Umbilical cord (tissue), 2 donors: Measurements from ENCODE around the gene MSANTD1. TPM values are rescaled to one million over a fixed set of nuclear protein-coding genes. Genes with fewer than 3 reads are reported as not detected.
A peak's percentile ranks its signal among the peaks of the same experiment; 100 is the strongest.

Experiments
- DNase-seq: peaks from one replicate; pipeline ENCODE4 v3.0.0-alpha.2; 2015; ENCODE audit warnings: low spot score
- total RNA-seq: library from RNA; depleted of rRNA; stranded (reverse); fragments of >200 nt; gene quantifications from one replicate; pipeline ENCODE4 v1.2.3, GENCODE V29; 2014; ENCODE audit warnings: low replicate concordance; ENCODE audit not compliant: insufficient read depth

MSANTD1 gene
- total RNA-seq, 1 donor from 2014 or later = 10.6 TPM

DNA sequence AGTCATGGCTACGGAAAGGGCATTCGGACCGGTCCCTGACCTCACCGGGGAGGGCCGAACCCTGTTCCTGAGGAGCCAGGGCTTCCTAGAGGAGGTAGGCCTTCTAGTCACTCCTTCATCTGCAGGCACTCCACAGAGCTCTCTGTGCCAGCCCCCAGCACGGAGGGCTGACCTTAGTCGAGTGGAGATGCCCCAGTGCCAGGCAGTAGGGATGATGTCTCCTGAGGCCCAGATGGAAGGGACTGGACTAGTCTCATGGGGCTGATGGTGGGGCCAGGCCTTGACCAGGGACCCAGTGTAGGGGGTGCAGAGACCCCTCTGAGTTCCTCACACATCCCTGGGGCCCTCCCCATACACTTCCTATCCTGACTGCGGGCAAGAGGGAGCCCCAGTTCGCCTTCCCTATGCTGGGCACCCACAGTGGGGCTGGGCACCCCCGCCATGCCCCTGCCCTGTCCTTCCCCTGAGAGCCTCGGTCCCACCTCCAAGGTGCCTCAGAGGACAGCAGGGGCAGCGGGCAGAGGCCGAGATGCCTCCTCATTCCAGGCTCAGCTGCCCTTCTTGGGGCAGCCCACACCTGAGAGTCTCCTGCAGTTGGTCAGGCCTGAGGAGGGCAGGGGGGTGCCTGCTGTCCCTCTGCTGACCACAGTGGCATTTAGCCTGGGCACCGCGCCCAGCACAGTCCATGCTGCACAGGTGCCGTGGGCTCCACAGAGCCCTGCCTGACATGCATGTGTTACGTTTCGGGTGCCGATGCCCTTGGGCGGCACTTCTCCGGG lies 1.4 kb upstream of the MSANTD1 start:
- no peak for DNase-seq

DNA sequence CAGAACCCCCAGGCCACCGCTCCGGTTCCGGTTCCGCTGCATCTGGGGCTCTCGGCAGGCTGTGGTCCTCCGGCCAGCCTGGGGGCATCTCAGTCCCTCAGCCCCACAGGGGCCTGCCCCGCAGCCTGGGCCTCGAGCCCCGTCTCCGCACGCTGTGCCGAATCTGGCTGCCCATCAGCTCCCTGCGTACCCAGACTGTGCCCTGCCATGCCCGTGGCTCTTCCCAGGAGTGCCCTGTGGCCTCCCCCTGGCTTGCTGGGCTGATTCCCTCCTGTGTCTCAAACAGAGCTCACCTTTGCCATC lies 830 bp upstream of the MSANTD1 start:
- DNase-seq = no peak

DNA sequence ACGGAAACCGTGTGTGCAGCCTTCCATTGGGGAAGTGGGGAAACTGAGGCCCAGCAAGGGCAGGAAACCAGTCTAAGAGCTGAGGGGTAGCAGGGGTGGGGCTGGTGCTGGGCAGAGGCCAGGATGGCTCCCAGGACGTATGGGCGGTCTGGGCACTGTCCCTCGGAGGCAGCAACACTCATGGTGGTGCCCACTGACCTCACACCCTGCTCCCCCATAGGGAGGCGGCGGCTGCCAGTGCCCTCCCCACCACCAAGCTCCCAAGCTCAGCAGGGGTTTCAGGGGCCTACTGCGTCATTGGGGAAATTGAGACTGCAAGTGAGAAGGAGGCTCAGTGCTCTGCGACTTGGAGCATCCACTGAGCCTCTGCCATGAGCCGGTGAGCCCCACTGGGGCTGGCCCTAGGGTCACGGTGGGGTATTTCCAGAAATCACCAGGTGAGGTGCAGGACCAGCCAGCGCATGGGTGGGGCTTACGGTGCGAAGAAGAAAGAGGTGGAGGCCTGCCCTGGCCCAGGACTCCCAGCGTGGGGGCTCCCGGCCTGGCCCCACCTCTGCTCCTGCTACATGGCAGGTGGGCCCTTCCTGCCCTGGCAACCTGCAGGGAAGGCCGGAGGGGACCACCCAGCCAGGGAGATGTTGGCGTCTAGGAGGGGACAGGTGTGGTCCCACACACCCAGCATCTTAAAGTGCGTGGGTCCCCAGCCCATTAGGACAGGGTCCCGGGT lies 915 bp downstream of the MSANTD1 start:
- DNase-seq = no peak

DNA sequence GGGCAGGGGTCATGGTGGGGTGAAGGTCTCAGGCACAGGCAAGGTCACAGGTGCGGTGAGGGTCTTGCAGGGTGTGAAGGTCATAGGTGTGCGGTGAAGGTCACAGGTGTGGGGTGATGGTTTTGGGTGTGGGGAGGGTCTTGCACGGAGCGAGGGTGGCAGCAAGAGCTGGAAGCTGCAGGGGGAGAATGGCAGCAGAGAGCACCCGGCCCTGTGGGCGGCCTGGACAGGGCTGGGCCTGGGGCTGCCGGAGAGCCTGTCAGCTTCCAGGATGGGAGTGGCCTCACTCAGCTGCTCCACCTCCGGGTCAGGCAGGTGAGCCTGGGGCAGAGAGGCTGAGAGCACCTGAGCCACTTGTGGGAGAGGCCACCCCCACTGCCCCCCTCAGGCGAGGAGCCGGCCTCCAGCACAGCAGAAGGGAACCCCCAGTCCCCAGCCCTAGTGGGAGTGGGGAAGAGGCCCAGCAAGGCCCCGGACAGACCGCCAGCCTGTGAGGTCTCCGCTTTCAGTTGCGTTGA lies 1.5 kb downstream of the MSANTD1 start:
- DNase-seq = peak; percentile 10

GRCh38 chr4:3250956-3251690 lies 2.2 kb downstream of the MSANTD1 start:
- peak; percentile 8 for DNase-seq

DNA sequence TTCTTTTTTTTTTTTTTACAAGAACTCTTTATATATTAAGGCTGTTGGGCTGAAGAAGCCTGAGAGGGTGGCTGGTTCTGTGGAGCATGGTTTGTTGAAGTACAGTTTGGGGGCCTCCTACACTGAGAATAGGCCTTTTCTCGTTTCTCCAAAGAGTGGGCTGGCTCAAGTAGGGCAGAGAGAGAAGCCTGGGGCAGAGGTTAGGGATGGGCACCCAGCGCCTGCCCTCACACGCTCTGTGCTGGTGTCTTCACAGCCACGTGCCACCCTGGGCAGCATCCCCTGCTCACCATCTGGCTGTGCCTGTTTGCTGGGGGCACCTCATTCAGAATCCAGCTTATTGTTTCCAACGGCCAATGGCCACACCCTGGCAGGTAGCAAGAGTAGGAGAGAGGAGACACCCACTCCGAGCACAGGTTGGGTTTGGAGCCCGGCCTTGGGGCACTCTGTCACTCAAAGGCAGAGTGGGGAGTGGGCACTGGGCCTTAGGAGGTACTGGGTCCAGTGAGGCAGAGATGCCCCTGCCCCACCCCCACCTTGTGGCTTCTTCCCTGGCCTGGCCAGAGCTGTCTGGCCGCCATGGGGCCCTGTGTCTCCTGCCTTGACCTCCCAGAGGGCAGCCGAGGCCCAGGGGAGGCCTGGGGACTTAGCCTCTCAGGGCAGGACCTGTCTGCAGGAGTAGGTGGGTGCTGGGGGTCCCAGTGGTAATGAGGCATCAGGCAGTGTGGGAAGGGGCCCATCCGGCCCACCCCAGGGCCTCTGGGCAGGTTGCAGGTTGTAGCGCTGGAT lies 2.9 kb downstream of the MSANTD1 start:
- no peak for DNase-seq

GRCh38 chr4:3252480-3252828 lies 3.5 kb downstream of the MSANTD1 start:
- DNase-seq = no peak

- no peak for DNase-seq
Measured at GRCh38 chr4:3252831-3253641, 4.1 kb downstream of the MSANTD1 start.

DNA sequence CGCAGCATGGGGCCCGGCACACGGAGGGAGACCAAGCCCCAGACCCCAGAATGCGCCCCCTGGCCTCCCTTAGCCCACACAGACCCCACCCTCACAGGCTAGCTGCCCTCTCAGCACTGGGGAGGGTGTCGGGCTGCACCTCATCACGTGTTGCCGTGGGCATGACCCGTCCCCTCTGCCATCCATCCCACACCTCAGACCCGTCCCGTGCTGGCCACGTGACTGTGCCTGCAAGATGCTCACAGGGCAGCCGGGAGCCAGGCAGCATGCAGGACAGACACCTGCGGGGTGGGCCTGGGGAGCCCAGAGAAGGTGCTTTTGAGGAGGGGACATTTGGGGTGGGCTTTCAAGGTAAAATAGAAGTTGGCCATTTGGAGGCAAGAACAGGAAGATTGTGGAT lies 4.8 kb downstream of the MSANTD1 start:
- no peak for DNase-seq

DNA sequence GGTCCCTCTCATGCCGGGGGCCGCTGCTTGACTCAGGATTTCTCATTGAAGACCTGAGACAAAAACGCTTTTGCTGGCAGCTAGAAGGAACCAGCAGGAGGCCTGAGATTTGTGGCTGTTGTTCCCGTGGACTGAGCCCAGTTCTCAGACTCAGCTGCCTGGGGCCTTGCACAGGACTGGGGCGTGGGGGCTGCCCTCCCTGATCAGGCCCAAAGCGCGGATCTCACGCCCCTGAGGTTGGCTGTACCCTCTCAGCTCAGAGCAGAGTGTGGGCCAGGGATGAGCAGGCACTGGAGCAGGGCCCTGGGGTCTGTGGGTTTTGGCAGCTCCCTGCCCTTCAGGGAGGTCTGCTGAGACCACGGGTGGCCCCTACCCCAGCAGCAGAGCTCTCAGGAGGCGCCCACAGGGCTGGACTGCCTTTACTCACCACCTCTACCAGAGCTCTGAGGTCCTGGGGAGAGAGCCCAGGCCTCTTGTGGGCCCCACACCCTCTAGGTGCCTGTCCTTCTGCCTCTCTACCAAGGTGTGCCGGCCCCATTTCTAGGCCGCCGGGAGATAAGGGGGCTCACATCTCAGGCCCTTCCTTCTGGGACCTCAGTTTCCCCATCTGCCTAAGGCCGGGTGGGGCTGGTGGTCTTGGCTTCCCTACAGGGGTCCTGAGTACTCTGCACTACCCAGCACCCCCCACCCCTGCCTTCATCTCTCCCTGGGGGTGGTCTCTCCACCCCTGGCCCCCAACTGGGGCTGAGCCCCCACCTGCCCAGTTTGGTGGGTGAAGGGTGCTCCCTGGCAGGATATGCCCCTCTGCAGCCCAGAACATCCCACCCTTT lies 5.6 kb downstream of the MSANTD1 start:
- DNase-seq = no peak

DNA sequence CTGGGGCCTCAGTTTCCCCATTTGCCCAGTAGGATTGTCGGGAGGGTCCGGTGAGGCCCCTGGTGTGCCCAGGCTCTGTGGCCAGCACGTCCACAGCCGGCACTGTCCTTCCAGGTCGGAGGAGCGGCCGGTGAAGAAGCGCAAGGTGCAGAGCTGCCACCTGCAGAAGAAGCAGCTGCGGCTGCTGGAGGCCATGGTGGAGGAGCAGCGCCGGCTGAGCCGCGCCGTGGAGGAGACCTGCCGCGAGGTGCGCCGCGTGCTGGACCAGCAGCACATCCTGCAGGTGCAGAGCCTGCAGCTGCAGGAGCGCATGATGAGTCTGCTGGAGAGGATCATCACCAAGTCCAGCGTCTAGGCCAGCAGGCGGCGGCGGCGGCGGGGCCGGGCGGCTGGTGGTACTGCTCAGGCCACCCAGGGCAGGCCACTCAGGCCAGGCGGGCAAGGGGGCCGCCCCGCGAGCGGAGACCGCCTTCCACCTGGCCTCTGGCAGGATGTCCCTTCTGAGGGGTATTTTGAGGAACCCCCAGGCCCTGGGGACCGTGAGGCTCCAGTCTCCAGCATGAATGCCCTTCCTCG lies 6.7 kb downstream of the MSANTD1 start:
- DNase-seq = no peak

DNA sequence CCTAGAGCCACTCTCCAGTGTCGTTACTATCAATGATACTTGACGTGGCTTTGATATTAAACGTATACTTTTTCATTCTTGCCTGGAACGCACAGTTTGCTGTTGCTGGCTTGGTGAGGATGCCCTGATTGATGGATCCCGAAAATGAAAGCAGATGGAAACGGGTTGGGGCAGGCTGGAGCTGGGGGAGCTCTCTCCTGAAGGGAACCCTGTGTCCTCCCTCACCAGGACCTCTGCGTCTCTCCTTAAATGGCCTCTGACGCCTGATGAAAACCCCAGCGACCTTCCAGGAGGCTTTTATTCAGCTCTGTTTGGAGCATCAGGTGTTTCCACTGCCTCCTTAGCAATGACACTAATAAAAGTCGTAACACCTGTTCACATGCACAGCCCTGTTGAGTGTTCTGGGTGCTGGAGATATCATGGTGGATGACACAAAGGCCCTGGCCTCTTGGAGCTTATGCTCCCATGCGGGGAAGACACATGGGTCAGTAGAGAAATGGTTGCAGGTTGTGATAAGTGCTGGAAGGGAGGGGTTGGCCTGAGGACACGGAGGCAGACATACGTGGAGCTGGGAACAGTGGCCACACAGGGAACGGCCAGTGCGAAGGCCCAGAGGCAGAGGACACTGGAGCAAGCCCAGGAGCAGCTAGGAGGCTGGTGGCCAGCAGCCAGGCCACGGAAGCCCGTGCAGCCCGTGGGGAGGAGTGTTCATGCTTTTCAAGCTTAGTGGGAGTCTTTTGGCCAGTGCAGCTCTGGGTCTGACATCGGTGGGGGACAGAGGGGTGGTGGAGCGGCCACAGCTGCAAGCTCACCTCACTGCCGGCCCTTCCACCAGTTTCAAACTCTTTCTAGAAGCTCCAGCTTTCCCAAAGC lies 7.5 kb downstream of the MSANTD1 start:
- DNase-seq = no peak

- no peak for DNase-seq
Measured at GRCh38 chr4:3257103-3257555, 8.2 kb downstream of the MSANTD1 start.

DNA sequence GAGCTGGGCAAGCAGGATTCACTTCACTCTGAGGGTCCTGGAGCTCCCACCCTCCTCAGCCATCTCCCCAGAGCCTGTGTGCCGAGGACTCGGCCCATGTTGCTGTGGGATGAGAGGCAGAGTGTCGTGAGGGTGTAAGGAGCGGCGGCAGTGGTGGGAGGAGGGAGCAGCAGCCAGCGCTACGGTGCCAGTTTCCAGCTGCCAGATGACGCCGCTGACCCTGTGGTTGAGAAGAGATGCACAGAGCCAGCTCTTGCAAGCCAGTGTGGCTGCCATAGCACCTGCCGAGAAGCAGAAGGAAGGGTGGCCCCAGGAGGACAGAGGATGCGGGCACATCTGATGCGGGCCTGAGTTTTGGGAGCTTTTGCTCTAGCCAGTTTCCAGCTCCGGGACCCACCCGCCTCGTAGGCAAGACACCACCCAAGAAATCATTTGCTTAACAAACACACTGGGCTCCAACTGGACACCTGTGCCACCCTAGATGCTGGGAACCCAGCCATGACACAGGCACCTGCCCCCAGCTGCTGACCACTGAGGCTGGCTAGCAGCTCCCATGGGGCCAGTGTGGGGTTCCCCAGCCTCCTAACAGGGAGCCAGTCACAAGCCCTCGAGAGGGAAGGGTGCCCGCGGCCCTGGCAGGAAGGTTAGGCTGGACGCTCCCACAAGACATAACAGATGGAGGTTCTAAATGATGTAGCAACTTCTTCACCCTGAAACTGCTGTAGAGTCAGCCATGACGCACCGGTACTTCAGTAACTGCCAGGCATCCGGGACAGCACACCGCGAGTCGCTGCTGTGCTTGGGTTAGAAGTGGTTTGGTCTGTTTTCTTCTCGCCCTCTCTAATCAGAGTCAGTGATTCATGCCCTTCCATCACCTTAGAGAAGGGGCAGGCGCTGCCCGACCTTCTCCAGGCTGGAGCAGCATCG lies 8.9 kb downstream of the MSANTD1 start:
- no peak for DNase-seq

- no peak for DNase-seq
Measured at GRCh38 chr4:3261411-3262207, 12.7 kb downstream of the MSANTD1 start.

GRCh38 chr4:3262208-3263052 lies 13.5 kb downstream of the MSANTD1 start:
- no peak for DNase-seq
